NCI-H1105 treated with DMSO at 0.1 percent for 48 hours (cell line): Measurements from ENCODE around the gene C11orf91.
A peak's percentile ranks its signal among the peaks of the same experiment; 100 is the strongest.
"Not testable (repeated sequence)": the region's sequence is repeated elsewhere in the genome, so short reads cannot be mapped to it uniquely, and the experiment has no call there.

Experiments used
- DNase-seq: peaks from one replicate; lab custom pipeline; 2025; lab: John Stamatoyannopoulos, UW

Gene C11orf91

DNA sequence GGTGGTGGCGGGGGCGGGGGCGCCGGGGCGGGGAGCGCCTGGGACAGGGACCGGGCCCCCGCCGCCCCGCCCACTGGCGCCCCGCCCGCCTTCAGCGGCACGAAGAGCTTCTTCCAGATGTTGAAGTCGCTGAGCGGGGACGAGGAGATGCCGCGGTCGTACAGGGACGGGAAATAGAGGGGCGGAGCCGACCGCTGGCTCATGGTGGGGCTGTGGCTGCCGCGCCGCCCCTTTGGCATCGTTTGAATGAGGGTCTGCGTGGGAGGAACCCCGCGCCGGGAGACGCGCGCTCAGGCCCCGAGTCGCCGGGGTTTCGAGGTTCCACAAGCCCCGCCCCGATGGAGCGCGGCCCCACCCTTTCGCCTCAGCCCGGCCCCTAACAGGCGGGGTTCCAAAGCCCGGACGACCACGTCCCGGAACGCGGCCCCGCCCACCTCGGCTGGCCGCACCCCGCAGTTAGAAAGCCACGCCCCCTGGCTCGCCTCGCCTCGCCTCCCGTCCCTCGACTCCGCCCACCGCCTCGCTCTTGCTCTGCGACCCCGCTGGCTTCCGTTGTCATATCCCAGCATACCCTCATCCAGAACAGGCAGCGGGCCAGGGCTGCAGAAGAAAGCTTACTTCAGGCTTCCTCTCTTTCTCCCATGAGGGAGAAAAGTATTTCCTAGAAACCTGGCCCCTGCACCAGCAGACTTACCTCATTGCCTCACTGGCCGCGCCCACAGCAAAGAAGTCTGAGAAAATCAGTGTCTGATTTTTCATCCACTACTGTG, at the start of gene C11orf91:
C11orf91 (minus strand) TSS at position 325 of the 770 bp plus-strand sequence; CDS start at position 239, 86 bp downstream.
- DNase-seq, result peak; percentile 92

DNA sequence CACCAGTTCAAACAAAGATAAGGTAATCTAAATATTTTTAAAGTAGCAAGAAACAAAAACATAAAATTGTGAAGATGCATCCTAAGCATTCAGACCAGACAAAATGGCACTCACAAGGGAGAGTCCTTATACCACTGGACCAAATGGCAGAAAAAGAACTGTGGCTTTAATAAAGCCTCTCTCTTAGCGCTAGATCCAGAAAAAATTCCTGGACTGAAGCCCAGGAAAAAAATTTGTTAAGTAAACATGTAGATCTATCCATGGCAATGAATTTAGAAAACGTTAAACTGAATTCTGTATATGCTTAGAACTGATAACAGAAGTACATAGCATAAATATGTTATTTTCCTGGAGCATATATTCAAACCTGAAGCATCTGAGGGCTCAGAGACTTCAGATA, 47.4 kb upstream of the C11orf91 start:
- peak; percentile 38 for DNase-seq

DNA sequence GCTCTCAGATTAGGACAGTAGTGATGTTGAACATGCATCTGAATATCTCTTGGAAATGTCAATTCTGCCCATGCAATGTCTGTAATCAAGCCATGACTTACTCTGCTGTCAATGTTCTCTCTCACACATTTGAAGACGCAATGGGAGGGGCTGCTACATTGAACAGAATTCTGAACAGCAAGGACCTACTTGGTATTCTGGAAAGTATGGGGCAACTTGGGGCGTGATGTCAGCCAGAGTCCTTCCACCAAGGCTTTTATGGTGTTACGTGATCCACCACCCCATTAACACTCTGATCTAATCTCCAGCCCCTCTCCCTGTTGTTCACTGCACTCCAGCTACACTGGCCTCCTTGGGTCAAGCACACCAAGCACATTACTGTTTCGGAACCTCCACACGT, 42.7 kb upstream of the C11orf91 start:
- DNase-seq, result no peak

DNA sequence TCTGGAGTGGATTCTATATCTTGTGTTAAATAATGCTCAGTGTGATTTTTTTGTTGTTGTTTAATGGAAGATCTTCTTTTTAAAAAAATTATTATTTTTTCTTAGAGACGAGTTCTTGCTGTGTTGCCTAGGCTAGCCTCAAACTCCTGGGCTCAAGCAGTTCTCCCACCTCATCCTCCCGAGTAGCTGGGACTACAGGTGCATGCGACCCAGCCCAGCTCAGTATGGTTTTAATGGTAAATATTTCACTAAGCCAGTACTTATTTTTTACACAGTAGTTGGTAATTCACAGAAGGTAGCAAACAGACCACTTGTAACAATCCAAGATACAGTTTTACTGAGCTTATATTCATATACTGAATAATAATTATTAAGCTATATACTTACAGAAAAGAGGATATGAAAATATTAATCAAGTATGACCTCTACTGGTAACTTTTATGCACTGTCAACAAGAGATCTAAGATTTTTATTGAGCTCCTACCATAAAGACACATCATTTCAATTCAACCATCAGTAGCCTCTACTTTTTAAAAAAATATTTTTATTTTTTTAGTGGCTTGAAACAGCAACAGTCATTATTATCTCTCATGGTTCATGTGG, 41.7 kb upstream of the C11orf91 start:
- DNase-seq, result peak; percentile 59

DNA sequence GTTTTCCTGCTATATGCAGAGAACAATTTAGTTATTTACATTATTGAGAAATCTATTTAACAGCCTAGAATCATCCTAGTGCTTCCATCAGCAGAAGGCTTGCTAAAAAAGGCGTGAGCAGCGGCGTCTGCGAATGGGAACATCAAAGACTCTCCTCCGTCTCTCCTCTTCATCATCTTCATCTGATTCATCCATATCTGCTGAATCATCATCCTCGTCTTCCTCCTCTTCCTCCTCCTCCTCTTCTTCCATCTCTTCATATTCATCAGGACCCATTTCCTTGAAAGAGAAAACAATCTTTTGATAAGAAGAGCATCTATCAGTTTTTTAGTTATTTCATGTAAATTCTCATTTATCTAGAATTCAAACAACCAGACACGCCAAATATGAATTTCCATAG, 41.2 kb upstream of the C11orf91 start:
- no peak for DNase-seq

- DNase-seq, result no peak
Observed at GRCh38 chr11:33737362-33737821, 36.8 kb upstream of the C11orf91 start.

DNA sequence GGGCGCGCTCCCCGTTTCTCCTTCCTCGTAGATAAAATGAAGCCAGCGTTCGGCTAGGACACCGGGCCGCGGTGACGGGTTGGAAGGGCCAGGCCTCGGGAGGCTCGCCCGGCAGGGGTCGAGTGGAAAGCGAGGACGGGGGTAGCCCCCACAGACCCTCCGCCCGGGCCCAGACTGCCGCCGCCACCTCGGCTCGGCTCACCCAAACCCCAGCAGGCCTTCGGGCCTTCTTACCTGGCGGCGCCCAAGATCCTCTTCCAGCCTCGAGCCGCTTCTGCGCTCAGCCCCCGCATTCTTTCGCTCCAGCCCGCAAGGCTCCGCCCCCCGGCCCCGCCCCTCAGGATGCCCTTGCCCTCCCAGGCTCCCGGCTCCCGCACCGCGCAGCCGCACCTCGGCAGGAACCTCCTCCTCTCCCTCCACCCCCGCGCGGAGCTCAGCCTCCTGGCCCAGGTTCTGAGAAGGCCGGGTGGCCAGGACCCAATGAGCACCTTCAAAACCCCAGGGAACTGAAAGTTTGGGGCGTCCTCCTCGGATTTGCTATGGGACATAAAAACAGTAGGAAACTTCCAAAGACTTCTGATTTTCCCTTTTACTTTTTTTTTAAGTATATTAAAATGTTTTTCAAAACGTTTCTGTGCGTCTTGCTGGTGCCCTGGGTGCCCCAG, 35.7 kb upstream of the C11orf91 start, which contains the start of gene CD59:
CD59 (minus strand) TSS at position 276 of the 665 bp plus-strand sequence. CDS start 13,978 bp downstream, outside the sequence.
- peak; percentile 87 for DNase-seq

- peak; percentile 64 for DNase-seq
Observed at GRCh38 chr11:33735271-33736147, 34.9 kb upstream of the C11orf91 start.

DNA sequence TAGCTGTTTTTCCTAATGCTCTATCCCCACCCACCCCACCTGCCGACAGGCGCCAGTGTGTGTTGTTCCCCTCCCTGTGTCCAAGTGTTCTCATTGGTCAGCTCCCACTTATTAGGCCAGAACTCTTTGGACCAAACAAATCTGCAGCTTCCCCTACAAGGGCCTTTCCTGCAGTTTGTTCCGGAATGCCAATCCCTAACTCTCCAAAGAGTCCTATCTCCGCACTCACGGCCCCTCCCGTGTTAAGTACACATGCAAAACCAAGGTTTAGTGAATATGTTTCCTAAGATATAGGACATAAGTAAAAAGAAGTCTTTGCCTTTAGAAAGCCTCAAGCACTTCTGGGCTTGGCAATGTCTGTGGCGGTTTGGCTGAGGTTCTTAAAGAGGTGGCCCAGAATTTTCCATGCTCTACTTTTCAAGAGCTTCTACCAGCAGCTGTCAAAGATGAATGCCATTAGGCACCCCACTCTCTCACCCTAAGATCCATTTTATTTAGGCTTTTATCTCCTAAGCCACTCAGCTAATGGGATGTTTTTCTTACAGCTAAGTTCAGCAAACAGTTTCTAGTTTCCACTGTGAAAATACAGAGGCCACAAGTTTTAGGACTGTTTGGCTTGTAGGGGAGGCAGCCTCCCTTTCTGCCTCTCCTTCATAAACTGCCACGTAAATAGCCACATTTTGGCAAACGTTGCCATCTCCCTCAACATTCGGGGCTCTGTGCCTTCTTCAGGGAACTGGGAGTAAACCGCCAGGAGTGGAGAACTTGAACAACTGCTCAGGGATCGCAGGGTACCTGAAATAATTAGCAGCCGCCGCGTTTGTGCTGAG, 34.0 kb upstream of the C11orf91 start:
- DNase-seq, result no peak

DNA sequence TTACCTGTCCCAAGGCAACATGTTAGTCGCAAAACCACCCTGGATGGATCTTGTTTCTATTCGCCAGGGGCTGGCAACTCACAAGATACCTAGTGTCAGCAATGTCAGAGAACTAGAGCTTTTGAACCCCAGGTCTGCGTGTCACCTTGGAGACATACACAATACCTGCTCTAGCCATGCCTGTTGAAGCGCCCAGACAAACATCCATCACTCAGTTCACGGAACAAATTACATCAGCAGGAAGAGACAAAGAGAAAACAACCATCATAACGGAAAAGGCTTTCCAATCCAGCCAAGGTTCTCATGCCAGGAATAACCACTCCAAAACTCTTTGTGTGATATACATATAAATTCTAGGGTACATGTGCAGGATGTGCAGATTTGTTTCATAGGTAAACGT, 33.4 kb upstream of the C11orf91 start:
- DNase-seq, result peak; percentile 5

DNA sequence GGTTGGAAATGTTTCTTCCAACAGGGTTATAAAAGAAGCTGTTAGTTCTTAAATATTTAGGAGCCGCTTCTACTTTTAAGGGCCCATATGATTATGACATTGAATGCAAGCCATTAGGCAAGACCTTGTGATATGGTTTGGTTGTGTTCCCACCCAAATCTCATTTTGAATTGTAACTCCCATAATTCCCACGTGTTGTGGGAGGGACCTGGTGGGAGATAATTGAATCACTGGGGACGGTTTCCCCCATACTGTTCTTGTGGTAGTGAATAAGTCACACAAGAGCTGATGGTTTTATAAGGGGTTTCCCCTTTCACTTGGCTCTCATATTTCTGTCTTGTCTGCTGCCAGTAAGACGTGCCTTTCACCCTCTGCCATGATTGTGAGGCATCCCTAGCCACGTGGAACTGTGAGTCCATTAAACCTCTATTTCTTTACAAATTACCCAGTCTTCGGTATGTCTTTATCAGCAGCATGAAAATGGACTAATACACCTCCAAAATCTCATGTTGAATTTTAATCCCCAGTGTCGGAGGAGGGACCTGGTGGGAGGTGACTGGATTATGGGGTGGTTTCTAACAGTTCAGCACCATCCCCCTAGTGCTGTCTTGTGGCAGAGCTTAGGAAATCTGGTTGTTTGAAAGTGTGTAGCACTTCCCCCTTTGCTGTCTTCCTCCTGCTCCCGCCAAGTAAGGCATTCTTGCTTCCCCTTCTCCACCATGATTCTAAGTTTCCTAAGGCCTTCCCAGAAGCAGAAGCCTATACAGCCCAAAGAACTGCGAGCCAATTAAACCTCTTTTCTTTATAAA, 31.3 kb upstream of the C11orf91 start:
- no peak for DNase-seq

GRCh38 chr11:33730716-33731115, 30.1 kb upstream of the C11orf91 start:
- no peak for DNase-seq

DNA sequence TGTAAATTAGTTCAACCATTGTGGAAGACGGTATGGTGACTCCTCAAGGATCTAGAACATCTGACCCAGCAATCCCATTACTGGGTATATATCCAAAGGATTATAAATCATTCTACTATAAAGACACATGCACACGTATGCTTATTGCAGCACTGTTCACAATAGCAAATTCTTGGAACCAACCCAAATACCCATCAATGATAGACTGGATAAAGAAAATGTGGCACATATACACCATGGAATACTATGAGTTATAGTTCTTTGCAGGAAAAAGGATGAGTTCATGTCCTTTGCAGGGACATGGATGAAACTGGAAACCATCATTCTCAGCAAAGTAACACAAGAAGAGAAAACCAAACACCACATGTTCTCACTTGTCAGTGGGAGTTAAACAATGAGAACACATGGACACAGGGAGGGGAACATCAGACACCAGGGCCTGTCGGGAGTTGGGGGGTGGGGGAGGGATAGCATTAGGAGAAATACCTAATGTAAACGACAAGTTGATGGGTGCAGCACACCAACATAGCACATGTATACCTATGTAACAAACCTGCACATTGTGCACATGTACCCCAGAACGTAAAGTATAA, 28.5 kb upstream of the C11orf91 start:
- not testable (repeated sequence) for DNase-seq

- not testable (repeated sequence) for DNase-seq
Observed at GRCh38 chr11:33727539-33727938, 26.9 kb upstream of the C11orf91 start.

GRCh38 chr11:33725496-33725895, 24.9 kb upstream of the C11orf91 start:
- DNase-seq, result no peak

DNA sequence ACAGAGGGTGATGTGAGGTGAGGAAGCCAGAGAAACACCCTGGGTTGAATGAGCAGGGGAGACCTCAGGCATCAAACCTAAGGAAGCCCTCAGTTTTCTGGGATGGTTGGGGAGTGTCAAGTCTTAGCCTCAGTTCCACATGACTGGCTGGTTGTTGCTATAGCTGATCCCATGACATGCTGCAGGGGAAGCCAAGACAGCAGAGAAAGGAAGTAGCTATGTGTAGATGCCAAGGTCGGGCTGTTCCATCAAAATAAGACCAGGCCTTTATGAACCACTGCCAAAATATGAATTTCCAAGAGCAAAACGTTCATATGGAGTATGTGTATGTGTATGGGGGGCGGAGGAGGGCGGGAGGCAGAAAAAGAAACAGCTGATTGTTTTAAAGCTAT, 24.0 kb upstream of the C11orf91 start:
- no peak for DNase-seq

- no peak for DNase-seq
Observed at GRCh38 chr11:33723238-33723881, 22.7 kb upstream of the C11orf91 start.

DNA sequence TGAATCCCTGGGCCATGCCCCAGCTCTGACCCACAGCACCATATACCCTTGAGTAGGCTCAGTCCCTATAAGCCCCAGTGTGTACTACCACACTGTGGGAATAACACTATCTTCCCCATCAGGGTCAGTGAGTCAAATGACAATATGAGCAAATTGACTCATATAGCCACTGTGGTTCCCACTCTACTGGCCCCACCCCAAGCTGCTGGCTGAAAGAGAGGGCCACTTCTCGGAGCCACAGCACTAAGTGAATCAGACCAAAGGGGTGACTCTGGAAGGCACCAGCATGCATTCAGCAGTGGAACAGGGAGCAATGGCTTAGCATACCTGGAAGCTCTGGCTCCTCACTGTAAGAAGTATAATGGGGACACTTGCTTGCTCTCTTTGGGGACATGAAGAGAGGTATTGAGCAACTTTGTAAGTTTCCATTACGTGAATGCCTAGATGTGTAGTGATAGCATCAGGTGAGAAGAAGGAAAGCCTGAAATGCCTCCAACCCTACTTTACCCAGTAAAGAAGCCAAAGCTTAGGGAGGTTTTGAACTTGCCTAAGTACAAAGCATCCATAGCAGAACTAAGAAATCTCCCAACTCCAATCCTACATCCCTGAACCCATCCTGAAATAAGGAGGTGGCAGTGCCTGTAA, 22.1 kb upstream of the C11orf91 start:
- no peak for DNase-seq

- DNase-seq, result no peak
Observed at GRCh38 chr11:33721984-33722383, 21.4 kb upstream of the C11orf91 start.
